ENCODE measurements around the gene ASPG. TPM values are rescaled to one million over a fixed set of nuclear protein-coding genes. Genes with fewer than 3 reads are reported as not detected.

ASPG gene
- total RNA-seq, 1 experiment from 2014 or later, result 0.22 TPM

GRCh38 chr14:104064003-104064402 is 21.5 kb upstream of the ASPG start:
- Histone ChIP-seq H3F3A (ENCODE audit: low read length, unreplicated experiment) (no peaks in the 10 kb centered on the region), H3K9me3 (ENCODE audit: low read length) (no peaks in the 10 kb centered on the region), H4K20me1 (ENCODE audit: low read length) (no peaks in the 10 kb centered on the region), H3K4me3 (ENCODE audit: low read length) (no peak overlapping the region), H3K36me3 (ENCODE audit: low read depth, low read length) (no peaks in the 10 kb centered on the region), H3K4me1 (ENCODE audit: insufficient read depth, low read length) (no peaks in the 10 kb centered on the region), H3K27me3 (ENCODE audit: low read length) (peaks cover 8% of the 10 kb centered on the region; the same call in 1 of the 2 replicates), H3K9ac (ENCODE audit: low read length) (no peak overlapping the region), H3K27ac (ENCODE audit: low read length) (no peak overlapping the region), H2AFZ (ENCODE audit: low read length) (no peak overlapping the region), H3K79me2 (ENCODE audit: low read length) (no peaks in the 10 kb centered on the region), H3K4me2 (ENCODE audit: low read length) (no peak overlapping the region), H3K9me2 (replicated peaks; ENCODE audit: low read length) (no peaks in the 10 kb centered on the region)
- CTCF ChIA-PET, result no interaction called here
- no peak for ATAC-seq
- POLR2A ChIA-PET (ENCODE audit: unreplicated experiment), result no interaction called here
- DNase-seq, result no peak
- intact Hi-C loops (cut with micrococcal nuclease), result no loop called here
- no TSS peak for BruUV-seq (replicated peaks)
- TF ChIP-seq EZH2 (IDR thresholded peaks at IDR 0.05; ENCODE audit: low read length, unreplicated experiment), result no peak
- TF ChIP-seq, protein P1, sequence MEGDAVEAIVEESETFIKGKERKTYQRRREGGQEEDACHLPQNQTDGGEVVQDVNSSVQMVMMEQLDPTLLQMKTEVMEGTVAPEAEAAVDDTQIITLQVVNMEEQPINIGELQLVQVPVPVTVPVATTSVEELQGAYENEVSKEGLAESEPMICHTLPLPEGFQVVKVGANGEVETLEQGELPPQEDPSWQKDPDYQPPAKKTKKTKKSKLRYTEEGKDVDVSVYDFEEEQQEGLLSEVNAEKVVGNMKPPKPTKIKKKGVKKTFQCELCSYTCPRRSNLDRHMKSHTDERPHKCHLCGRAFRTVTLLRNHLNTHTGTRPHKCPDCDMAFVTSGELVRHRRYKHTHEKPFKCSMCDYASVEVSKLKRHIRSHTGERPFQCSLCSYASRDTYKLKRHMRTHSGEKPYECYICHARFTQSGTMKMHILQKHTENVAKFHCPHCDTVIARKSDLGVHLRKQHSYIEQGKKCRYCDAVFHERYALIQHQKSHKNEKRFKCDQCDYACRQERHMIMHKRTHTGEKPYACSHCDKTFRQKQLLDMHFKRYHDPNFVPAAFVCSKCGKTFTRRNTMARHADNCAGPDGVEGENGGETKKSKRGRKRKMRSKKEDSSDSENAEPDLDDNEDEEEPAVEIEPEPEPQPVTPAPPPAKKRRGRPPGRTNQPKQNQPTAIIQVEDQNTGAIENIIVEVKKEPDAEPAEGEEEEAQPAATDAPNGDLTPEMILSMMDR (conservative IDR thresholded peaks at IDR 0.05; ENCODE audit: low read depth, low read length), result no peak
- no peak for TF ChIP-seq EZH2phosphoT487 (IDR thresholded peaks at IDR 0.05; ENCODE audit: borderline replicate concordance, low read length)

- BruUV-seq (replicated peaks), result no TSS peak
- intact Hi-C loops (cut with micrococcal nuclease), result no loop called here
- ATAC-seq (no peak), DNase-seq (no peak)
- Histone ChIP-seq H3K9me2 (replicated peaks; ENCODE audit: low read length) (no peaks in the 10 kb centered on the region), H3K27me3 (ENCODE audit: low read length) (peaks cover 8% of the 10 kb centered on the region; the same call in 1 of the 2 replicates), H2AFZ (ENCODE audit: low read length) (no peak overlapping the region), H3K27ac (ENCODE audit: low read length) (no peak overlapping the region), H3K4me3 (ENCODE audit: low read length) (no peak overlapping the region), H3K4me2 (ENCODE audit: low read length) (no peak overlapping the region), H3F3A (ENCODE audit: low read length, unreplicated experiment) (no peaks in the 10 kb centered on the region), H3K4me1 (ENCODE audit: insufficient read depth, low read length) (no peaks in the 10 kb centered on the region), H3K79me2 (ENCODE audit: low read length) (no peaks in the 10 kb centered on the region), H3K9ac (ENCODE audit: low read length) (no peak overlapping the region), H3K36me3 (ENCODE audit: low read depth, low read length) (no peaks in the 10 kb centered on the region), H4K20me1 (ENCODE audit: low read length) (no peaks in the 10 kb centered on the region), H3K9me3 (ENCODE audit: low read length) (no peaks in the 10 kb centered on the region)
- CTCF ChIA-PET, result no interaction called here
- POLR2A ChIA-PET (ENCODE audit: unreplicated experiment), result no interaction called here
- TF ChIP-seq EZH2 (IDR thresholded peaks at IDR 0.05; ENCODE audit: low read length, unreplicated experiment), result no peak
- TF ChIP-seq, protein P1 (conservative IDR thresholded peaks at IDR 0.05; ENCODE audit: low read depth, low read length), result no peak
- no peak for TF ChIP-seq EZH2phosphoT487 (IDR thresholded peaks at IDR 0.05; ENCODE audit: borderline replicate concordance, low read length)
Observed at GRCh38 chr14:104066279-104066678, 19.2 kb upstream of the ASPG start.

DNA sequence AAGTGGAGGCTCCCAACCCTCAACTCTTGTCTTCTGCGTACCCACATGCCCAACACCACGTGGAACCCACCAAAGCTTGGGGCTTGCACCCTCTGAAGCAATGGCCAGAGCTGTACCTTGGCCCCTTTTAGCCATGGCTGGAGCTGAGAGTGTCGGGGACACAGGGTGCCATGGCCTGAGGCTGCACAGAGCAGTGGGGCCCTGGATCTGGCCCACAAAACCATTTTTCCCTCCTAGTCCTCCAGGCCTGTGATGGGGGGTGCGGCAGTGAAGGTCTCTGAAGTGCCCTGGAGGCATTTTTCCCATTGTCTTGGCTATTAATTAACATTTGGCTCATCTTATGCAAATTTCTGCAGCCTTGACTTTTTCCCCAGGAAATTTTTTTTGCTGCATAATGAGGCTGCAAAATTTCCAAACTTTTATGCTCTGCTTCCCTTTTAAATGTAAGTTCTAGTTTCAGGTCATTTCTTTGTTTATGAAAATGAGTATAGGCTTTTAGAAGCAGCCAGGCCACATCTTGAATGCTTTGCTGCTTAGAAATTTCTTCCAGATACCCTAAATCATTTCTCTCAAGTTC is 18.7 kb upstream of the ASPG start:
- H3K9me2 ChIP-seq (replicated peaks; ENCODE audit: low read length), result no peaks in the 10 kb centered on the region
- H2AFZ ChIP-seq (ENCODE audit: low read length), result no peak overlapping the region
- no peaks in the 10 kb centered on the region for H3K9me3 ChIP-seq (ENCODE audit: low read length)
- peaks cover 8% of the 10 kb centered on the region; the same call in 1 of the 2 replicates for H3K27me3 ChIP-seq (ENCODE audit: low read length)
- no peaks in the 10 kb centered on the region for H3F3A ChIP-seq (ENCODE audit: low read length, unreplicated experiment)
- H4K20me1 ChIP-seq (ENCODE audit: low read length), result no peaks in the 10 kb centered on the region
- H3K36me3 ChIP-seq (ENCODE audit: low read depth, low read length), result no peaks in the 10 kb centered on the region
- H3K4me1 ChIP-seq (ENCODE audit: insufficient read depth, low read length), result no peaks in the 10 kb centered on the region
- DNase-seq (no peak), ATAC-seq (no peak)
- H3K9ac ChIP-seq (ENCODE audit: low read length), result no peak overlapping the region
- no TSS peak for BruUV-seq (replicated peaks)
- H3K79me2 ChIP-seq (ENCODE audit: low read length), result no peaks in the 10 kb centered on the region
- no peak overlapping the region for H3K27ac ChIP-seq (ENCODE audit: low read length)
- H3K4me3 ChIP-seq (ENCODE audit: low read length), result no peak overlapping the region
- intact Hi-C loops (cut with micrococcal nuclease), result no loop called here
- TF ChIP-seq, protein P1 (conservative IDR thresholded peaks at IDR 0.05; ENCODE audit: low read depth, low read length), result no peak
- TF ChIP-seq EZH2phosphoT487 (IDR thresholded peaks at IDR 0.05; ENCODE audit: borderline replicate concordance, low read length), result no peak
- ChIA-PET POLR2A (ENCODE audit: unreplicated experiment) (no interaction called here), CTCF (no interaction called here)
- H3K4me2 ChIP-seq (ENCODE audit: low read length), result no peak overlapping the region

Measured in PC-3 (cell line).